Calu3 (cell line): ENCODE data around the gene TIE1. TPM values are rescaled to one million over a fixed set of nuclear protein-coding genes. Genes with fewer than 3 reads are reported as not detected.

ENCODE experiments used
- Bru-seq: library from RNA; stranded (reverse); fragments of 400-500 nt; gene quantifications from one replicate; lab custom pipeline; 2021; lab: Mats Ljungman, UMichigan
- BruChase-seq, 2 experiments: library from RNA; stranded (reverse); fragments of 400-500 nt; gene quantifications; one replicate each; lab custom pipeline; 2021; lab: Mats Ljungman, UMichigan
- BruUV-seq: library from RNA; stranded (reverse); fragments of 400-500 nt; replicated peaks from 2 replicates; lab custom pipeline; 2021; lab: Mats Ljungman, UMichigan
- CTCF ChIA-PET: fragments of 300-600 bp; sonication (Branson Sonifier 250); formaldehyde crosslinking; loops from one replicate; lab custom pipeline; 2022; ENCODE audit warnings: antibody characterized with exemption; lab: Charles Lee
- DNase-seq: peaks from one replicate; pipeline ENCODE4 v3.0.0; 2022
- H3K27ac Mint-ChIP-seq: one replicate; pipeline ENCODE4 v1.8.0; 2022; ENCODE audit warnings: mixed read lengths; ENCODE audit not compliant: unreplicated experiment
- H3K27me3 Mint-ChIP-seq: one replicate; pipeline ENCODE4 v1.8.0; 2022; ENCODE audit warnings: mixed read lengths; ENCODE audit not compliant: unreplicated experiment
- H3K36me3 Mint-ChIP-seq: one replicate; pipeline ENCODE4 v1.8.0; 2022; ENCODE audit warnings: mild to moderate bottlenecking, moderate library complexity, mixed read lengths; ENCODE audit not compliant: insufficient read depth, unreplicated experiment
- H3K4me1 Mint-ChIP-seq: one replicate; pipeline ENCODE4 v1.8.0; 2022; ENCODE audit warnings: mild to moderate bottlenecking, low read depth, mixed read lengths; ENCODE audit not compliant: unreplicated experiment
- H3K4me3 Mint-ChIP-seq: one replicate; pipeline ENCODE4 v1.8.0; 2022; ENCODE audit warnings: mild to moderate bottlenecking, low read depth, moderate library complexity, mixed read lengths; ENCODE audit not compliant: unreplicated experiment
- H3K9me3 Mint-ChIP-seq: one replicate; pipeline ENCODE4 v1.8.0; 2022; ENCODE audit warnings: low read depth, mixed read lengths; ENCODE audit not compliant: unreplicated experiment
- intact Hi-C: fragments of 100-400 bp; cut with micrococcal nuclease; formaldehyde crosslinking; loops from one replicate; pipeline ENCODE4 v1.10.0; 2022; ENCODE audit not compliant: unreplicated experiment
- long read RNA-seq: library from polyadenylated mRNA; stranded (forward); transcript quantifications from one replicate; pipeline ENCODE4 v2.0.0, GENCODE V29; 2022
- total RNA-seq: library from RNA; stranded (reverse); gene quantifications from 2 replicates; pipeline ENCODE4 v1.2.3, GENCODE V29; 2022
- TF ChIP-seq, protein P1 (sequence below): fragments of 200-600 bp; IDR thresholded peaks from one replicate; pipeline ENCODE4 v1.8.0; 2022; ENCODE audit warnings: antibody characterized with exemption; ENCODE audit not compliant: unreplicated experiment

The TIE1 gene
- total RNA-seq (not detected in 2 replicates), Bru-seq, nascent RNA (not detected), BruChase-seq, experiment 1, labeled RNA remaining after a 6-hour chase (not detected), BruChase-seq, experiment 2, labeled RNA remaining after a 2-hour chase (not detected)
- long read RNA-seq: 0 reads

DNA sequence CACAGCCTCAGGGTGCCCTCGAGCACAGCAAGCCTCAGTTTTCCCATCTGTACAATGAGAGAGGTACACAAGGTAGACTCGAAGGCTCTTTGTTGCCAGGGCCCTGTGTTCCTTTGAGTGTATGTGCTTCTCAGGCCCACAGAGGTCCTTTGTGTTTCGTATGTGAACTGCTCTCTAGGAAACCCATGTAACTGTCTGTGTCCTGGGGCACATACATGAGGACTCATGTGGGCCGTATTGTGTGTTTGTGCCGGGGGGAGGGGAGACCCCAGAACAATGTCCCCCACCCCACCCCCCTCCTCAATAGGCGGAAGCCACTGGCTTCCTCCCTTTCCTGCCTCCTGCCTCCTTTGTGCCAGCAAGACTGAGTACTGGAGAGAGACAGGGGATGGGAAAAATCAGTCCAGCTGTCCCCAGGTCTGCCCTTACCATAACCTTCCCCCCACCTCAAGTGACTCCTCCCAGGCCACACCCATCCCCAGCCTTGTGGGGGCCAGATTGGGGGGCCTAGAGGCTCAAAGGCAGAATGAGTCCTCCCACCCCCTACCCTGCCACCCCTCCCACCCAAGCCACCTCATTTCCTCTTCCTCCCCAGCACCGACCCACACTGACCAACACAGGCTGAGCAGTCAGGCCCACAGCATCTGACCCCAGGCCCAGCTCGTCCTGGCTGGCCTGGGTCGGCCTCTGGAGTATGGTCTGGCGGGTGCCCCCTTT lies at the start of gene TIE1:
TSS of gene TIE1 (plus strand) at position 605 of the 717 bp plus-strand sequence. CDS start at position 695, 90 bp downstream.
- no peak for DNase-seq
- no peak within 1 kb of the TSS for H3K27ac Mint-ChIP-seq
- intact Hi-C loops: no loop called here
- H3K9me3 Mint-ChIP-seq: no peaks in the 10 kb centered on the region
- H3K27me3 Mint-ChIP-seq: peaks cover 32% of the 10 kb centered on the region
- no peak within 1 kb of the TSS for H3K4me3 Mint-ChIP-seq
- no peaks in the 10 kb centered on the region for H3K4me1 Mint-ChIP-seq
- BruUV-seq: no TSS peak
- TF ChIP-seq, protein P1, sequence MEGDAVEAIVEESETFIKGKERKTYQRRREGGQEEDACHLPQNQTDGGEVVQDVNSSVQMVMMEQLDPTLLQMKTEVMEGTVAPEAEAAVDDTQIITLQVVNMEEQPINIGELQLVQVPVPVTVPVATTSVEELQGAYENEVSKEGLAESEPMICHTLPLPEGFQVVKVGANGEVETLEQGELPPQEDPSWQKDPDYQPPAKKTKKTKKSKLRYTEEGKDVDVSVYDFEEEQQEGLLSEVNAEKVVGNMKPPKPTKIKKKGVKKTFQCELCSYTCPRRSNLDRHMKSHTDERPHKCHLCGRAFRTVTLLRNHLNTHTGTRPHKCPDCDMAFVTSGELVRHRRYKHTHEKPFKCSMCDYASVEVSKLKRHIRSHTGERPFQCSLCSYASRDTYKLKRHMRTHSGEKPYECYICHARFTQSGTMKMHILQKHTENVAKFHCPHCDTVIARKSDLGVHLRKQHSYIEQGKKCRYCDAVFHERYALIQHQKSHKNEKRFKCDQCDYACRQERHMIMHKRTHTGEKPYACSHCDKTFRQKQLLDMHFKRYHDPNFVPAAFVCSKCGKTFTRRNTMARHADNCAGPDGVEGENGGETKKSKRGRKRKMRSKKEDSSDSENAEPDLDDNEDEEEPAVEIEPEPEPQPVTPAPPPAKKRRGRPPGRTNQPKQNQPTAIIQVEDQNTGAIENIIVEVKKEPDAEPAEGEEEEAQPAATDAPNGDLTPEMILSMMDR: no peak
- CTCF ChIA-PET: no interaction called here
- no peaks in the 10 kb centered on the region for H3K36me3 Mint-ChIP-seq

DNA sequence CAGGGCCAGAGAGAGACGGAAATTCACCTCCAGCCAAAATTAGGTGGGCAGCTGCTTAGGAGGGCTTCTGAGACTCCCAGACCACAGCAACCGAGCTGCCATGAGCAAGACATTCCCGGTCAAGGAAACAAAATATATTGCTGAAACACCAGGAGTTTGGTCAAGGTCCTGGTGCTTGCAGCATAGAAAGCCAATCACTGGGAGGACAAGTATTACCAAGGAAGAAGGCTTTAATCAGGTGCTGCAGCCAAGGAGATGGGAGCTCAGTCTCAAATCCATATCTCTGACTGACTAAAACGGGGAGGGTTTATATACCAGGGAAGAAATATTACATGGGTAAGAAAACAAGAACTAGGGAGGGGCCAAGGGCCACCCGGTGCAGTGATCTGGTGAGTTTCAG lies 49.8 kb upstream of the TIE1 start:
- peaks cover 4% of the 10 kb centered on the region for H3K4me1 Mint-ChIP-seq
- H3K4me3 Mint-ChIP-seq: no peak overlapping the region
- no TSS peak for BruUV-seq
- CTCF ChIA-PET: no interaction called here
- intact Hi-C loops: no loop called here
- H3K27ac Mint-ChIP-seq: no peak overlapping the region
- peaks cover 7% of the 10 kb centered on the region for H3K9me3 Mint-ChIP-seq
- TF ChIP-seq, protein P1: no peak
- H3K36me3 Mint-ChIP-seq: peaks cover 5% of the 10 kb centered on the region
- H3K27me3 Mint-ChIP-seq: no peaks in the 10 kb centered on the region
- DNase-seq: no peak

DNA sequence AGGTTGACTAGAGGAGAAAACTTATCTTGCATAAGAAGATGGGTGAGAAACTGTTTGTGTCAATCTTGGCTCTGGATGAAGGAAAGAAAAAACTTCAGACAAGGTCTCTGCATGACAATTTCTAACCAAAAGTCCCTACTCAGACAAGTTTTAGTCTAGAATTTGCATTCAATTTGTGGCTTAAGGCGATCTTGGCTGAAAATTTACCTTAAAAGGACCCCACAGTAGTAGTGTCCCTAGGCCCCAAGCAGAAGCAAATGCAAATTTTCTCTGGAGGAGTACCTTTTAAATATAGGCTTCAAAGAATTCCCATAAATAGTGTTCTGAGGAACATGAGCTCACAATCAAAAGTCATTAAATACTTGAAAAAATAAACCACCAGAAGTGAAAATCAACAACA lies 48.6 kb upstream of the TIE1 start:
- H3K4me1 Mint-ChIP-seq: peaks cover 16% of the 10 kb centered on the region
- TF ChIP-seq, protein P1: no peak
- BruUV-seq: no TSS peak
- no peak for DNase-seq
- no peaks in the 10 kb centered on the region for H3K9me3 Mint-ChIP-seq
- intact Hi-C loops: no loop called here
- H3K27me3 Mint-ChIP-seq: no peaks in the 10 kb centered on the region
- CTCF ChIA-PET: no interaction called here
- H3K4me3 Mint-ChIP-seq: no peak overlapping the region
- H3K27ac Mint-ChIP-seq: no peak overlapping the region
- H3K36me3 Mint-ChIP-seq: peaks cover 1% of the 10 kb centered on the region

DNA sequence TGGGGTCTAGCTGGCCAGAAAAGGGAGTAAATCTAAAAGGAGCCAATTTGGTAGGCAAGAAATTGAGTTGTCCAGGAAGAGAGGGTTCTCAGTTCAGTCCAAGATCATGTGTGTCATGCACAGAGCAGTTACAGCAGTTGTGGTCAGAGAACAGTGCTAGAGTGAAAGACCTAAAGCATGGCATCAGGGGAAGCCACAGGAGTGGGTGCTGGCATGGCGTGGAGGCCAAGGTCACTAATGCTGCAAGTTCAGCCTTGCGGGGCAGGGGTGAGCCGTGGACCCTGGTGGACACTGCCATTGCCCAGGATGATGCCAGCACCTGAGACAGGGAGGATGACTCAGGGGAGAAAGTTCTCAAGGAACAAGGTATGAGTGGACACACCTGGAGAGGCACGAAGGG lies 47.6 kb upstream of the TIE1 start:
- peaks cover 5% of the 10 kb centered on the region for H3K36me3 Mint-ChIP-seq
- CTCF ChIA-PET: no interaction called here
- BruUV-seq: no TSS peak
- intact Hi-C loops: no loop called here
- no peaks in the 10 kb centered on the region for H3K9me3 Mint-ChIP-seq
- no peaks in the 10 kb centered on the region for H3K27me3 Mint-ChIP-seq
- H3K27ac Mint-ChIP-seq: no peak overlapping the region
- no peak for DNase-seq
- H3K4me1 Mint-ChIP-seq: peaks cover 20% of the 10 kb centered on the region
- H3K4me3 Mint-ChIP-seq: no peak overlapping the region
- TF ChIP-seq, protein P1: no peak
